HG03432 (cell line): ENCODE measurements around the gene GALNT5.
A peak's percentile ranks its signal among the peaks of the same experiment; 100 is the strongest.
"Not testable (repeated sequence)": the region's sequence is repeated elsewhere in the genome, so short reads cannot be mapped to it uniquely, and the experiment has no call there.

ENCODE experiments used
- ATAC-seq: cut with Tn5 transposase; IDR thresholded peaks from one replicate; pipeline ENCODE4 v1.9.1; 2021; ENCODE audit warnings: mild to moderate bottlenecking, moderate library complexity; ENCODE audit not compliant: unreplicated experiment

Gene GALNT5

GRCh38 chr2:157324331-157324843, 66.9 kb downstream of the GALNT5 start:
- no peak for ATAC-seq

DNA sequence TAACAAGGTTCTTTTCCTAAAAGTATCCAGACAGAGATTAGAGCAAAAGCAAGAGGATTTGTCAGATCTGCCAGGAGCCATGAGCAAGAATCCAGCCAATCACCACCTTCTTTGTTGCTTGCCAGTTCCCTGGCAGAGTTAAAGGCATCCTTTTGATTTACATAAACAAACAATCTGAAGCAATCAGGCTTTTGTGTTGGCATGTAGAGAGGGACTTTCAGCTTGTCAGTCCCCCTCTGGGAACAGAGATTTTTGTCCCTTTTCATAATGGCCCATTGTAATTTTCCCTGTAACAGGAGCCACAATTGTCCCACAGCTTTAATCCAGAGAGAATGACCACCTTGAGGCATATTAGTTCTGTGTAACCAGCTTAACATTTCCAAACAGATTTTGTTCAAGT, 68.3 kb downstream of the GALNT5 start, which contains the start of gene ERMN:
Gene ERMN, minus strand, starts transcription at position 39 of the 400 bp plus-strand sequence. CDS start 182 bp downstream, outside the sequence.
- ATAC-seq = no peak

- ATAC-seq = no peak
These were observed 69.2 kb downstream of the GALNT5 start for GRCh38 chr2:157326698-157327097.

DNA sequence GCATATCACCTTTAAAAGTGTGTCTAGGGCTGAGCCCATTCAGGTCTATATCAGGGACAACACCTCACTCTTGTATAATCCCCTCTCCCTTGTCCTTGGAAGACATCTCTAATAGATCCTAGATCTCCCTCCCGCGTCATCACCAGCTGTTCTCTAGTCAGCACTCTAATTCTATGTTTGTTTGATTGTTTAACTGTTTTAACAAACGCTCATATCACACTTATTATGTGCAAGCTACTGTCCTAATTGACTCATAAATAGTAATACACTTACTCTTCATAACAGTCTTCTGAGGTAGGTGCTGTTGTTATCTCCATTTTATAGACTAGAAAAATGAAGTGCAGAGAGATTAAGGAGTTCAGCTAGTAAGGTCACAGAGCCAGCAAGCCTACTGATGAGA, 69.7 kb downstream of the GALNT5 start:
- ATAC-seq = peak; percentile 33

DNA sequence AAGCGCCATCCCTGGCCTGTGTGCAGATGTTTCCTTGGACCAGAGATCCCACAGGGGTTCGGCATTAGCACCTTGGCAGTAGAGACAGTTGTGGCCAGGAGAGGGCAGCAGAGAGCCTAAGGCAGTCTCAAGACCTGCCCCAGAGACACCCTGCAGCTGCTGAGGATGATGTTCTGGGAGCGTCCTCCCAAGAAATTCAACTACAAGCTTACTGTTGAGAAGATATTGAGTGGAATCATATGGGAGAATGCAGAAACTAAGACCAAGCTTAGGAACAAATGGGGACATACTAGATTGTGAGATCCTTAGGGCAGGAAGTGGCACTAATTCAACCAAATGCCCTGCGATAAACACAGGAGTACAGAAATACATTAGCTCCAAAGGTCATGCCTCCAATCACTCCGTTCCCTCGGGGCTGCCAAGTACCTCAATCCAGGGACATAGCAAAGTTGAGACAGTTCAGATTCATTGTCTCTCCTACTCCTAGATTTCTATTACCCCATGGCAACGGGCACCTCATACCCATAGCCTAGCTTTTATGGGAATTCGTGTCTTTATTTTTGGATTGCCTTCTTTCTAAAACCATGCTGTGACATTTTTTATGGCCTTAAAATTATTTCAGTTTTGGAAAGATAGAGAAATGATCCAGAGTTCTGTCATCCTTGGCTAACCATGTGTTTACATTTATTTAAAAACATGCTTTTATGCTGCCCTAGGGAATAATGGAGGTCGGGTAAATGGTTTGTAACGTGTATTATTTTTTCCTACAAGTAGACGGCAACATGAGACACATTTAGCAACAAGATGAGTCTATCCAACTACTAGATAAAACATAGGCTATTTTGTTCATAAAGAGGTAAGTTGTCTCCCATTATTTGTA, 70.4 kb downstream of the GALNT5 start:
- ATAC-seq = peak; percentile 99

GRCh38 chr2:157329524-157329923, 72.0 kb downstream of the GALNT5 start:
- ATAC-seq = no peak

- ATAC-seq = no peak
These were observed 76.0 kb downstream of the GALNT5 start for GRCh38 chr2:157333304-157334047.

DNA sequence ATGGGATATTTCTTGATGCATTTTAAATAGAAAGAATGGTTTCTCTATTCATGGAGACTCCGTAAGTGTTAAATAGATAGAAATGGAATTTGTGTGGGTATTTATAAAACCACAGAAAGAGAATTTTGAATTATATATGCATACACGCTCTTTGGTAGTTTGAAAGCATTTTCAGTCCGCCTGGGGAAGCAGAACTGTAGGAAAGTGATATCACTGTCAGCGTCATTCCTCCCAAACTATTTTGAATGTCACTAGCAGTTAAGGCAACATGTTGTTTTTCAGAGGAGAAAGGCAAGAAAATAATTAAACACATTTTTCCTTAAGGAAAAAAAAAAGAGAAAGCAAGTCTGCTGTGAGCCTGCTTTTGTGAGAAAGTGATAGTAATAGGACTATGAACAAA, 76.8 kb downstream of the GALNT5 start:
- no peak for ATAC-seq

DNA sequence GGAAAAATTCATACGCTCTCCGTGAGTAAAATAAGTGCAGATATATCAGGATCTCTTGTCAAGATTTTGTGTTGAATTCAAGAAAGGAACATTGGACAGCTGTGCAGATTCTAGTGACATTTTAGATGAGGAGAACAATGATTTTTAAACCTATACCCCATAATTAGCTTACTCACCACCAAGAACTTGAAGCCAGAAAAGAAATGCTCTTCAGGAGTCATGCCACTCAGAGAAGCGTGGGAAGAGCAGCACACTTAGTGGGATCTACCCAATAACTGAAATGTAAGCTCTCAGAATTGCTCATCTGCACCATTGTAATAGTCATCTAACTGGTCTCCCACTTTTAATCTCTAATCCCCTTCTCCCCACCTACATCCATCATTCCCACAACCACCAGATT, 77.3 kb downstream of the GALNT5 start:
- no peak for ATAC-seq

DNA sequence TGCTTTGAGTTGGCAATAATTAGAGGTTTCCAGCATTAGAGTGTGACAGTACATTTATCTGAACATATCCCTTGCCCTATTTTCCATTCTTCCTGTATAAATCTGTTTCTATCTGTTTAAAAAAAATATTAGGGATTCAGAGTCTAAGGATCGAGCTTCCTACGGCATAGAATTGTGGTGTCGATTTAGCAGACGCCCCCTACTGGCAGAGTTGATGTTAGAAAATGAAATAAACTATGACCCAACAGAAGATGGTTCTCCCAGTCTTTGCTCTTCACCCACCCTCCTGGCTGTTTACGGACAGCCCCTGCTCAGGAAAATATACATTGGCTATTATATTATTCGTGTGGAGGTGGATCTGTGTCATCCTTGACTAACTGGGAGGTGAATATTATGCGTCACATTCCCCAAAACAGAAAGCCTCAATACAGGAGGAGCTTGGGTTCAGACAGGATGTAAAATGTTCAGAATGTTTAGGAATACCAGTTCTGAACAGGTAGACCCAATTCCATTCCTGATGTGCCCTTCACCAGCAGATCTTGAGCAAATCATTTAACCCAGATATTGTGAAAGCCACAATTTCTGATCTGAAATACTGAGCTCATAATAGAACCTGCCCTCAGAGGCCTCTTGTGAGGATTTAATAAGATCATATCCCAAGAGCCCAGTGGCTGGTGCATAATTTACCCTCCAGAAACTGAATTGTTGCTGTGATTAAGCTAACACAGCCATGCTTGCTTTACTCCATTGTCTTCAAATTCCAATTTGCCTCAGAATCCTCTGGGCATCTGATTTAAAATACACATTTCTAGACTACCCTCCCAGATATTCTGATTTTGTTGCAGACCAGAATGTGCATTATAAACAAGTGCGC, 78.9 kb downstream of the GALNT5 start:
- peak; percentile 55 for ATAC-seq

- ATAC-seq = no peak
These were observed 80.5 kb downstream of the GALNT5 start for GRCh38 chr2:157337978-157338377.

DNA sequence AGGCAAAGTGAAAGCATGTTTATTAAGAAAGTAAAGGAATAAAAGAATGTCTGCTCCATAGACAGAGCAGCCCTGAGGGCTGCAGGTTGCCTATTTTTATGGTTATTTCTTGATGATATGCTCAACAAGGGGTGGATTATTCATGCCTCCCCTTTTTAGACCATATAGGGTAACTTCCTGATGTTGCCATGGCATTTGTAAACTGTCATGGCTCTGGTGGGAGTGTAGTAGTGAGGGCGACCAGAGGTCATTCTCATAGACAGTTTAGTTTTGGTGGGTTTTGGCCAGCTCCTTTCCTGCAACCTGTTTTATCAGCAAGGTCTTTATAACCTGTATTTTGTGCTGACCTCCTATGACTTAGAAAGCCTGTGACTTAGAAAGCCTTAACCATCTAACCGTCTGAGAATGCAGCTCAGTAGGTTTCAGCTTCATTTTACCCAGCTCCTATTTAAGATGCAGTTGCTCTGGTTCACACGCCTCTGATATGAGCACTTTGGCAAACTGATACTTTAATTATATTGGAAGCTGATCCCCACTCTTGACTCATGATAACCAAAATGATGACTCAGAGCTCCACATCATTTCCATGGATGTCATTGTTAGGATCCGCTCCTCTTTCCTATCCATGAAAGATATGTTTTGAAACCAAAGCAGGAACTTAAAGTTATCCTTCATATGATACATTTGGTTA, 82.6 kb downstream of the GALNT5 start:
- ATAC-seq = no peak

DNA sequence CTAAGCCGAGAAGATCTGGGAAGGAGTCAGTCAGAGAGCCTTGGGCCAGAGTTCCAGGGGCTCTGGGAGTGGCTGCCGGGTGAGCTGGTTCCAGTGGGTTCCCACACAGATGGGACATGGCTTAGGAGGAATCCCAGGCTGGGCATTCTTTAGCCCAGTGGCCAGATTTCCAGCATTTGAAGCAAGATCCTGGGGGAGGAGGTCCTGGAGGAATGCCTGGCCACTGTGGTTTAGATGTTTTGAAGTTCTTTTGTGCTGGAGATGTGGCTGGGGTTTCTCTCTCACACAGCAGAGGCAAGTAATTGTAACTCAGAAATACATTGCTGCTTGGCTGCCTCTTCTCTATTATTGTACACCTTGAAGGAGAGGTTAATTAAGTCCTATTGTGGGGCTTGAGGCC, 83.9 kb downstream of the GALNT5 start:
- not testable (repeated sequence) for ATAC-seq

DNA sequence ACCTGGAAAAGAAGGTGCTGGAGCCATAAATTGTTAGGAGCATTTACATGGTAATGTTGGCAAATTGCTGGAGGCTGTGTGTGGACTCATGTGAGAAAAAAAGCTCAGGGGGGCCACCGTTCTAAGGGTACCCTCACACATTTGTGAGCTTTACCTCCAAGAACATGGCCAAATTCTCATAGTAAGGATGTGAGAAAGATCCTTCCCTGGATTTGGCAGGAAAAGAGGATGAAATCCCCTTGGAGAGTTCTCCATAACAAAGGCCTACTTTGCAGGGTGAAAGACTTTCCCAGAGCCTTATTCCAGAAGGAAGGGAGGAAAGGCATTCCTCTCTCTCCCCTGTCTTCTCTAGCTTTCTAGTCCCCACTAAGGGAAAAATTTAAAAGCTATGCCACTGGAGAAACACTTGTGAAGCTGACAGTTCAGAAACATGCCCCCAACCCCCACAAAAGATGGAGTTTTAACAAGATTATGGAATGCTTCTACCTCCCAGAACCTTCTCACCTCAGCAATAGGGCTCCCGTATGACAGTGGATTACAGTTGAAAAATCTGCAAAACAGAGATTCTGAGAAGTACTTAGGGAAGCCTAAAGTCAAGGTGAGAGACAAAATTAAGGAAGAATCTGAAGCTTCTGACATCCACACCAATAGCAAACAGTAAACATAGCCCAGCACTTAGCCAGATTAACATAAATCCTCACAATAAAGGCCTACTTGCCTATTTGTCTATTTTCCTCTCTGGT, 88.3 kb downstream of the GALNT5 start:
- ATAC-seq = no peak

- no peak for ATAC-seq
These were observed 90.9 kb downstream of the GALNT5 start for GRCh38 chr2:157348291-157348921.

GRCh38 chr2:157349949-157350515, 92.5 kb downstream of the GALNT5 start:
- ATAC-seq = no peak

DNA sequence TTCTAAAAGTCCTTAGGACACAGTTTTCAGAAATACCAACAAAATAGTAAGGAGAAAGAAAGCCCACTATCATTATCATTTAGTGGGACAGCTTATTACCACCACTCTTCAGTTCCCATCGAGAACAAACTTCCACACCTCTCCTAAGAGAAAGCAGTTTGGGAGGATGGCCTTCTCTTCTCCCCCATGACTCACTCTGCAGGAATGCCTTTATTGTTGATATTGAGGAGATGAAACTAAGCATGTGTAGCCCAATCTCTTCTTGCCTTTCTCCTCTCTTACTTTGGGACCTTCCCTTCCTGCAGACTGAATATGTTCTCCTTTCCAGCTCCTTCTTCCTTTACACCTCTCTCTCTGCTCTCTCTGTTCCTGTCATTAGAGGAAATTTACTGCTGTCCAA, 98.1 kb downstream of the GALNT5 start:
- ATAC-seq = no peak

DNA sequence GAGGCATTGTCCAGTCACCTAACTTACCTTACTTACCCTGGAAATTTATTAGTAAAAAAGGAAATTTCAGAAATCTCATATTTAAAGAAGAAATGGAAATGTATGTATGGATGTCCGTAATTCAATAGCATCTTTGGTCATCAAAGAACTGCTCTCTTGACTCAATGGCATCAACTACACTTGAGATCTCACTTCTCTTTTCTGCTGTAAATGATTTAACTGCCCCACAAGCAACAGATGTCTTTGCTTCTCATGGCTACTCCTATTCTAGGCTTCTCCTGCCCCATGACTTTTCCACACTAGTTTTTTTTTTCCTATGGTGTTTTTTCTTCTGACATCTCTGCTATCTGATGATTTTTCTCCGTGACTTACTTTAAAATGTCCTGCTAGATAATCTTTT, 102.1 kb downstream of the GALNT5 start:
- peak; percentile 30 for ATAC-seq

DNA sequence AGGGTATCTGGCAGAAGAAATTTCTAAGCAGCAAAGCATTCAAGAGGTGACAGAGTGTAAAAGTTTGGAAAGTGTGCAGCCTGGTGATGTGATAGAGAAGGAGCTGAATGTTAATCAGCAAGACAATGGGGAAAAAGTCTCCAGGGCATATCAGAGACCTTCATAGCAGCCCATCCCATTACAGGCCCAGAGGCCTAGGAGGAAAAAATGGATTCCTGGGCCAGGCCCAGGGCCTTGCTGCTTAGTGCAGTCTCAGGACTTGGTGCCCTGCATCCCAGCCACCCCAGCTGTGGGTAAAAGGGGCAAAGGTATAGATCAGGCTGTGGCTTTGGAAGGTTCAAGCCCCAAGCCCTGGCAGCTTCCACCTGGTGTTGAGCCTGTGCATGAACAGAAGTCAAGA, 104.0 kb downstream of the GALNT5 start:
- ATAC-seq = no peak
